ENCODE measurements around the gene NME5.

Gene NME5

GRCh38 chr5:138138949-138139780 is at the start of gene NME5:
Gene NME5 (minus strand): TSS chr5:138139428. CDS start chr5:138138780, 648 bp downstream.
- DNase-seq (ENCODE audit: extremely low read depth, low read depth): peak; percentile 7
- TF ChIP-seq CTCF (IDR thresholded peaks at IDR 0.05; ENCODE audit: low read depth, low read length): no peak

- DNase-seq (ENCODE audit: extremely low read depth, low read depth): no peak
- TF ChIP-seq CTCF (IDR thresholded peaks at IDR 0.05; ENCODE audit: low read depth, low read length): no peak
Measured at GRCh38 chr5:138188626-138189025, 49.4 kb upstream of the NME5 start.

- no peak for DNase-seq (ENCODE audit: extremely low read depth, low read depth)
- no peak for TF ChIP-seq CTCF (IDR thresholded peaks at IDR 0.05; ENCODE audit: low read depth, low read length)
Measured at GRCh38 chr5:138186002-138186447, 46.8 kb upstream of the NME5 start.

- DNase-seq (ENCODE audit: extremely low read depth, low read depth): no peak
- no peak for TF ChIP-seq CTCF (IDR thresholded peaks at IDR 0.05; ENCODE audit: low read depth, low read length)
Measured at GRCh38 chr5:138182808-138183207, 43.6 kb upstream of the NME5 start.

GRCh38 chr5:138180841-138181240 is 41.6 kb upstream of the NME5 start:
- TF ChIP-seq CTCF (IDR thresholded peaks at IDR 0.05; ENCODE audit: low read depth, low read length): no peak
- DNase-seq (ENCODE audit: extremely low read depth, low read depth): no peak

GRCh38 chr5:138180183-138180782 is 41.1 kb upstream of the NME5 start:
- DNase-seq (ENCODE audit: extremely low read depth, low read depth): no peak
- peak; percentile 23 for TF ChIP-seq CTCF (IDR thresholded peaks at IDR 0.05; ENCODE audit: low read depth, low read length)

- no peak for DNase-seq (ENCODE audit: extremely low read depth, low read depth)
- no peak for TF ChIP-seq CTCF (IDR thresholded peaks at IDR 0.05; ENCODE audit: low read depth, low read length)
Measured at GRCh38 chr5:138179277-138179857, 40.1 kb upstream of the NME5 start.

Measured in AG09319 (cell line).